GM21515 (cell line): ENCODE results near the gene MCAT.
A peak's percentile ranks its signal among the peaks of the same experiment; 100 is the strongest.

Source experiments
- ATAC-seq: cut with Tn5 transposase; IDR thresholded peaks from one replicate; pipeline ENCODE4 v1.9.1; 2021; ENCODE audit not compliant: unreplicated experiment

The MCAT gene

GRCh38 chr22:43094551-43094950 lies 48.6 kb downstream of the MCAT start:
- no peak for ATAC-seq

- no peak for ATAC-seq
Observed at GRCh38 chr22:43094085-43094484, 49.1 kb downstream of the MCAT start.

- ATAC-seq: no peak
Observed at GRCh38 chr22:43092085-43092484, 51.1 kb downstream of the MCAT start.

- ATAC-seq: no peak
Observed at GRCh38 chr22:43090130-43090789, 52.9 kb downstream of the MCAT start.

GRCh38 chr22:43088984-43089717 lies 54.0 kb downstream of the MCAT start, which contains the start of gene TTLL1:
Gene TTLL1 (minus strand): TSS chr22:43089391. CDS start chr22:43075586, 13,805 bp downstream.
- peak; percentile 76 for ATAC-seq

GRCh38 chr22:43088627-43088983 lies 54.6 kb downstream of the MCAT start:
- ATAC-seq: no peak

GRCh38 chr22:43085658-43086606 lies 57.3 kb downstream of the MCAT start:
- no peak for ATAC-seq
